ENCODE measurements around the gene B4GALNT4.

- no peak for TF ChIP-seq PAX5 (IDR thresholded peaks at IDR 0.05; ENCODE audit: insufficient read depth, low read length, severe bottlenecking)
- TF ChIP-seq POLR2A (IDR thresholded peaks at IDR 0.05; ENCODE audit: low read depth, low read length) = no peak
- TF ChIP-seq POLR2AphosphoS5 (IDR thresholded peaks at IDR 0.05; ENCODE audit: low read depth, low read length) = no peak
Measured at GRCh38 chr11:414318-414857, 45.1 kb downstream of the B4GALNT4 start.
